ENCODE measurements around the gene TMEM51. TPM values are rescaled to one million over a fixed set of nuclear protein-coding genes. Genes with fewer than 3 reads are reported as not detected.

Gene TMEM51
- total and polyA plus RNA-seq, 2 donors (not counting 1 experiment from before 2014, with no cell fraction given) = 0.06 to 0.30 TPM

DNA sequence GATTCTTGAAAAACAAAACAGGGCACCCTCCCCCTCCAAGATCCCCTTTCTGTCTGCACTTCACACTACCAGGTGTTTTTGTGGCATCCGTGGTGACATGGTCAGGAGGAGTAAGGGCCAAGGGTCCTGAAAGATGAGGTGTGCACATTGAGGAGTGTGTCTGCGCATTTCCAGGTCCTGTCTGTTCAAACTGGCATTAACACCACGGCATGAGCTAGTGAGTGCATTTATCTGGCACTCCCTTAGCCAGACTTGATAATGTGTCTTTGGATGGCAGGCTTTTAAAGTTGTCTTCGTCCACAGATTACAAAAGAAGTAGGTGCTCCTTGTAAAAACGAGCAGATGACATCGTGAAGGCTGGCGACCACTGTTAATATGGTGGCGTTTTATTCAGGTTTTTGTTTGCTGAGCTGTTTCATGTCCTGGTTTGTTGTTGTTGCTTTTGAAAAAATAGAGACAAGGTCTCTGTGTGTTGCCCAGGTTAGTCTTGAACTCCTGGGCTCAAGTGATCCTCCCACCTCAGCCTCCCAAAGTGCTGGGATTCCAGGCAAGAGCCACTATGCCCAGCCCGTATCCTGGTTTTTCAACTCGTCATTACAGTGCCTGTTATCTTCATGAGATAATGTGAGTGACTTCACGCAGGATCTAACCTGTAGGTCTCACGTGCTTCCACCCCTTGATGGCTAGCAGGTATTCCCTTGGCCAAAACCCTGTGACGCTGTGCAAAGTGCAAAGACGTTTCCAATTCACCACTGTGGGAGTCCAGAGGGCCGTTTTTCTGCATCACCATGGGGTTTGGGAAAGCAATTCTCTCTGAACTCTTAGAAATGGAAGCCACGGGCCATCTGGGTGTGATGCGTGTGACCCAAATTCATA lies 4.2 kb downstream of the TMEM51 start:
- H3K9me3 Mint-ChIP-seq (ENCODE audit: insufficient read depth) = no peaks in the 10 kb centered on the region
- intact Hi-C loops (cut with micrococcal nuclease) = no loop called here
- peaks cover 14% of the 10 kb centered on the region for H3K4me1 Mint-ChIP-seq
- no peak for DNase-seq
- no peak overlapping the region for H3K9ac ChIP-seq (ENCODE audit: low read length)
- POLR2A ChIA-PET = no interaction called here
- no peak overlapping the region for H3K4me3 ChIP-seq (ENCODE audit: control extremely low read depth in 1 of 5, extremely low read depth in 1 of 5, insufficient read depth in 1 of 5, low read depth in 2 of 5, low read length in 4 of 5)
- H3K4me1 ChIP-seq (ENCODE audit: control insufficient read depth in 2 of 2, insufficient read depth in 2 of 2, low read length in 2 of 2) = peaks cover 24 to 27% of the 10 kb centered on the region in 2 donors
- no peaks in the 10 kb centered on the region for H4K20me1 ChIP-seq (ENCODE audit: control insufficient read depth, insufficient read depth, low read length, poor library complexity, severe bottlenecking)
- H3K27ac ChIP-seq (ENCODE audit: low read length in 2 of 2) = no peak overlapping the region
- no peak overlapping the region for H3K27ac Mint-ChIP-seq
- H3K4me2 ChIP-seq (replicated peaks; ENCODE audit: low read depth, low read length, poor library complexity, severe bottlenecking) = no peak overlapping the region
- peaks cover 0 to 21% (median 9%) of the 10 kb centered on the region in 4 experiments for H3K27me3 ChIP-seq (replicated peaks in 1 of 4; ENCODE audit: control extremely low read depth in 1 of 4, control insufficient read depth in 3 of 4, insufficient read depth in 4 of 4, low read length in 3 of 4)
- peaks cover 29% of the 10 kb centered on the region for H3K27me3 Mint-ChIP-seq
- no peak for ATAC-seq (ENCODE audit: low read depth)
- H3K4me3 Mint-ChIP-seq = no peak overlapping the region
- 82% methylated on average over 13 of the region's 17 CpGs for WGBS (ENCODE audit: insufficient coverage)
- no peaks in the 10 kb centered on the region for H3K79me2 ChIP-seq (ENCODE audit: control insufficient read depth, insufficient read depth, low read length)
- peaks cover 0 to 2% (median 0%) of the 10 kb centered on the region in 3 donors for H3K9me3 ChIP-seq (ENCODE audit: control extremely low read depth in 1 of 3, control insufficient read depth in 2 of 3, insufficient read depth in 1 of 3, low read length in 2 of 3)
- H2AFZ ChIP-seq (ENCODE audit: insufficient read depth, low read depth, low read length, poor library complexity, severe bottlenecking) = no peak overlapping the region
- no peaks in the 10 kb centered on the region for H3K36me3 ChIP-seq (replicated peaks in 1 of 2; ENCODE audit: control extremely low read depth in 1 of 2, control insufficient read depth in 1 of 2, extremely low read depth in 1 of 2, insufficient read depth in 2 of 2, low read length in 1 of 2)
- TF ChIP-seq, protein P1, sequence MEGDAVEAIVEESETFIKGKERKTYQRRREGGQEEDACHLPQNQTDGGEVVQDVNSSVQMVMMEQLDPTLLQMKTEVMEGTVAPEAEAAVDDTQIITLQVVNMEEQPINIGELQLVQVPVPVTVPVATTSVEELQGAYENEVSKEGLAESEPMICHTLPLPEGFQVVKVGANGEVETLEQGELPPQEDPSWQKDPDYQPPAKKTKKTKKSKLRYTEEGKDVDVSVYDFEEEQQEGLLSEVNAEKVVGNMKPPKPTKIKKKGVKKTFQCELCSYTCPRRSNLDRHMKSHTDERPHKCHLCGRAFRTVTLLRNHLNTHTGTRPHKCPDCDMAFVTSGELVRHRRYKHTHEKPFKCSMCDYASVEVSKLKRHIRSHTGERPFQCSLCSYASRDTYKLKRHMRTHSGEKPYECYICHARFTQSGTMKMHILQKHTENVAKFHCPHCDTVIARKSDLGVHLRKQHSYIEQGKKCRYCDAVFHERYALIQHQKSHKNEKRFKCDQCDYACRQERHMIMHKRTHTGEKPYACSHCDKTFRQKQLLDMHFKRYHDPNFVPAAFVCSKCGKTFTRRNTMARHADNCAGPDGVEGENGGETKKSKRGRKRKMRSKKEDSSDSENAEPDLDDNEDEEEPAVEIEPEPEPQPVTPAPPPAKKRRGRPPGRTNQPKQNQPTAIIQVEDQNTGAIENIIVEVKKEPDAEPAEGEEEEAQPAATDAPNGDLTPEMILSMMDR (IDR thresholded peaks at IDR 0.05) = no peak
- no peak for TF ChIP-seq EZH2 (IDR thresholded peaks at IDR 0.05; ENCODE audit: borderline replicate concordance, insufficient read depth, low read depth, low read length, poor library complexity, severe bottlenecking)
- CTCF ChIA-PET = no interaction called here

DNA sequence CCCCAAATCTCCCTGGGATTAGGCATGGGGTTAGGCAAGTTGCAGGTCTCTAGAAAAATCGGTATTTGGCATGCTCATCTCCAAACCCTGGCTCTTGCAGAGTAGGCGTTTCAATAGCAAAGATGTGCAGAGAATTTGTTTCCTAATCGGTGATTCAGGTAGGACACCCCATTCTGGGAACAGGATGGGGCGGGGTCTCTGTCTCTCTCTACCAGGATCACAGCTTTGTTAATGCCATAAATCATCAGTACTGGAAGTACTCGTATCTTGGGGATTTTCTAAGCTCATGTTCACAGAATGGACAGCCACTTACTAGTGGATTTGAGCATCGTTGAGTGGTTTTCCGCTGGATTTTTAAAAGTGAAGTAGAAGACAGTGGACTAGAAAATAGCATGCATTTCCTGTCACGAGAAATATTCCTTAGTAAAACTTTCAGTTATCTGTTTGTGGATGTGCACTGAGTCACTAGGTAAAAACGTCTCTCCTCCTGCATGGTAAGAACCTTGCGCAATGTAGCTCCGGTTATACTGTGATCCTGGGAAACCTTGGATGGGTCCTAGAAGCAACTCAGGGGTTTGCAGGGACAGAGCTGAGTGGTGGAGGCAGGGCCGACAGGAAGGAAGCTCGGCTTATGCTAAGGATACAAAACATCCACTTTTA lies 5.1 kb downstream of the TMEM51 start:
- peaks cover 0 to 14% (median 7%) of the 10 kb centered on the region in 4 experiments for H3K27me3 ChIP-seq (replicated peaks in 1 of 4; ENCODE audit: control extremely low read depth in 1 of 4, control insufficient read depth in 3 of 4, insufficient read depth in 4 of 4, low read length in 3 of 4)
- H3K9ac ChIP-seq (ENCODE audit: low read length) = no peak overlapping the region
- H3K4me3 ChIP-seq (ENCODE audit: control extremely low read depth in 1 of 5, extremely low read depth in 1 of 5, insufficient read depth in 1 of 5, low read depth in 2 of 5, low read length in 4 of 5) = no peak overlapping the region
- H3K79me2 ChIP-seq (ENCODE audit: control insufficient read depth, insufficient read depth, low read length) = no peaks in the 10 kb centered on the region
- ATAC-seq (ENCODE audit: low read depth) = no peak
- H3K36me3 ChIP-seq (replicated peaks in 1 of 2; ENCODE audit: control extremely low read depth in 1 of 2, control insufficient read depth in 1 of 2, extremely low read depth in 1 of 2, insufficient read depth in 2 of 2, low read length in 1 of 2) = no peaks in the 10 kb centered on the region
- peaks cover 17 to 19% of the 10 kb centered on the region in 2 donors for H3K4me1 ChIP-seq (ENCODE audit: control insufficient read depth in 2 of 2, insufficient read depth in 2 of 2, low read length in 2 of 2)
- Mint-ChIP-seq H3K4me1 (peaks cover 14% of the 10 kb centered on the region), H3K27me3 (peaks cover 31% of the 10 kb centered on the region), H3K4me3 (no peak overlapping the region), H3K9me3 (ENCODE audit: insufficient read depth) (no peaks in the 10 kb centered on the region), H3K27ac (no peak overlapping the region)
- WGBS (ENCODE audit: insufficient coverage) = 80% methylated on average over 8 of the region's 13 CpGs
- H3K9me3 ChIP-seq (ENCODE audit: control extremely low read depth in 1 of 3, control insufficient read depth in 2 of 3, insufficient read depth in 1 of 3, low read length in 2 of 3) = no peaks in the 10 kb centered on the region
- ChIA-PET CTCF (no interaction called here), POLR2A (no interaction called here)
- no peak overlapping the region for H3K4me2 ChIP-seq (replicated peaks; ENCODE audit: low read depth, low read length, poor library complexity, severe bottlenecking)
- no peak overlapping the region for H3K27ac ChIP-seq (ENCODE audit: low read length in 2 of 2)
- DNase-seq = no peak
- H4K20me1 ChIP-seq (ENCODE audit: control insufficient read depth, insufficient read depth, low read length, poor library complexity, severe bottlenecking) = no peaks in the 10 kb centered on the region
- H2AFZ ChIP-seq (ENCODE audit: insufficient read depth, low read depth, low read length, poor library complexity, severe bottlenecking) = no peak overlapping the region
- TF ChIP-seq, protein P1 (IDR thresholded peaks at IDR 0.05) = no peak
- no peak for TF ChIP-seq EZH2 (IDR thresholded peaks at IDR 0.05; ENCODE audit: borderline replicate concordance, insufficient read depth, low read depth, low read length, poor library complexity, severe bottlenecking)
- intact Hi-C loops (cut with micrococcal nuclease) = no loop called here
